HCT116 (cell line): ENCODE measurements around the gene LSM4.

ENCODE experiments used
- CEBPB ChIP-seq: IDR thresholded peaks from 2 replicates; pipeline ENCODE4 v1.6.1; 2012; ENCODE audit warnings: low read depth
- EZH2 ChIP-seq: fragments of 200-600 bp; sonication (generic); IDR thresholded peaks from 2 replicates; pipeline ENCODE4 v1.6.1; 2017; ENCODE audit warnings: antibody characterized with exemption, mixed run types
- JUND ChIP-seq: IDR thresholded peaks from 2 replicates; pipeline ENCODE4 v1.6.1; 2012
- POLR2A ChIP-seq: IDR thresholded peaks from 2 replicates; pipeline ENCODE4 v1.7.0; 2011; ENCODE audit warnings: borderline replicate concordance; ENCODE audit not compliant: insufficient read depth, insufficient read length; ENCODE audit errors: extremely low read depth
- ZNF274 ChIP-seq: fragments of 200-500 bp; sonication (Bioruptor generic); IDR thresholded peaks from 2 replicates; pipeline ENCODE4 v1.6.1; 2014; ENCODE audit warnings: mild to moderate bottlenecking, low read depth, low read length, inconsistent platforms
- TF ChIP-seq, protein P1 (sequence below), 3 experiments: fragments of 200-600 bp in 1 of 3; sonication (generic) in 1 of 3; IDR thresholded peaks in 2 of 3; conservative IDR thresholded peaks in 1 of 3; 2 replicates each; pipeline ENCODE4 v1.5.1; 2012 to 2017; ENCODE audit warnings: low read depth in 2 of 3, low read length in 2 of 3, antibody characterized with exemption in 1 of 3, borderline replicate concordance in 1 of 3, control low read depth in 1 of 3, mild to moderate bottlenecking in 1 of 3, mixed read lengths in 1 of 3, mixed run types in 1 of 3, moderate library complexity in 1 of 3; ENCODE audit not compliant: insufficient read depth in 1 of 3

- TF ChIP-seq, protein P1, sequence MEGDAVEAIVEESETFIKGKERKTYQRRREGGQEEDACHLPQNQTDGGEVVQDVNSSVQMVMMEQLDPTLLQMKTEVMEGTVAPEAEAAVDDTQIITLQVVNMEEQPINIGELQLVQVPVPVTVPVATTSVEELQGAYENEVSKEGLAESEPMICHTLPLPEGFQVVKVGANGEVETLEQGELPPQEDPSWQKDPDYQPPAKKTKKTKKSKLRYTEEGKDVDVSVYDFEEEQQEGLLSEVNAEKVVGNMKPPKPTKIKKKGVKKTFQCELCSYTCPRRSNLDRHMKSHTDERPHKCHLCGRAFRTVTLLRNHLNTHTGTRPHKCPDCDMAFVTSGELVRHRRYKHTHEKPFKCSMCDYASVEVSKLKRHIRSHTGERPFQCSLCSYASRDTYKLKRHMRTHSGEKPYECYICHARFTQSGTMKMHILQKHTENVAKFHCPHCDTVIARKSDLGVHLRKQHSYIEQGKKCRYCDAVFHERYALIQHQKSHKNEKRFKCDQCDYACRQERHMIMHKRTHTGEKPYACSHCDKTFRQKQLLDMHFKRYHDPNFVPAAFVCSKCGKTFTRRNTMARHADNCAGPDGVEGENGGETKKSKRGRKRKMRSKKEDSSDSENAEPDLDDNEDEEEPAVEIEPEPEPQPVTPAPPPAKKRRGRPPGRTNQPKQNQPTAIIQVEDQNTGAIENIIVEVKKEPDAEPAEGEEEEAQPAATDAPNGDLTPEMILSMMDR (IDR thresholded peaks at IDR 0.05 in 2 of 3, conservative IDR thresholded peaks at IDR 0.05 in 1 of 3; ENCODE audit: borderline replicate concordance in 1 of 3, insufficient read depth in 1 of 3, low read depth in 2 of 3, low read length in 2 of 3) = no peak
- TF ChIP-seq EZH2 = no peak
- no peak for TF ChIP-seq POLR2A
- no peak for TF ChIP-seq JUND
- no peak for TF ChIP-seq CEBPB
- no peak for TF ChIP-seq ZNF274
Observed at GRCh38 chr19:18320865-18321733, 1.8 kb downstream of the LSM4 start.
